Endothelial cell of umbilical vein (primary cell): ENCODE results near the gene CDH20. TPM values are rescaled to one million over a fixed set of nuclear protein-coding genes. Genes with fewer than 3 reads are reported as not detected.

Experiments used
- BruUV-seq: library from RNA; stranded (reverse); fragments of 400-500 nt; replicated peaks from 2 replicates; lab custom pipeline; 2021; lab: Mats Ljungman, UMichigan
- CTCF ChIA-PET: fragments of 300-600, 350-600 bp; sonication (Branson Sonifier 250); formaldehyde crosslinking; loops from one replicate; lab custom pipeline; 2021; ENCODE audit warnings: antibody characterized with exemption, inconsistent platforms; lab: Charles Lee
- POLR2A ChIA-PET: fragments of 300-600, 350-600 bp; sonication (Branson Sonifier 250); formaldehyde crosslinking; loops from one replicate; lab custom pipeline; 2021; ENCODE audit warnings: antibody characterized with exemption, inconsistent platforms; lab: Charles Lee
- DNase-seq: peaks from one replicate; pipeline ENCODE4 v3.0.0-alpha.2; 2011; ENCODE audit warnings: low read depth, low spot score
- FAIRE-seq: peaks from 2 replicates; lab custom pipeline; 2011; peaks lifted over from hg19 to GRCh38; lab: Jason Lieb, UNC
- H2AFZ ChIP-seq: 2 replicates; pipeline ENCODE4 v1.6.0; 2012; ENCODE audit warnings: low read depth, low read length, control low read depth, inconsistent platforms
- H3K27ac ChIP-seq: 2 replicates; pipeline ENCODE4 v1.5.1; 2011; ENCODE audit warnings: low read depth, mild to moderate bottlenecking, control low read depth, low read length, moderate library complexity; ENCODE audit not compliant: insufficient read depth
- H3K27me3 ChIP-seq, 2 experiments: 2 replicates each; pipeline versions ENCODE4 v1.6.0 to v1.6.1; 2011; ENCODE audit warnings: low read length in 2 of 2, mixed read lengths in 1 of 2; ENCODE audit not compliant: control insufficient read depth in 2 of 2, insufficient read depth in 2 of 2
- H3K36me3 ChIP-seq, 2 experiments: 2 replicates in 1 of 2; 3 replicates in 1 of 2; pipeline ENCODE4 v1.5.1; 2011; ENCODE audit warnings: low read length in 2 of 2, mild to moderate bottlenecking in 1 of 2, moderate library complexity in 1 of 2; ENCODE audit not compliant: control insufficient read depth in 2 of 2, insufficient read depth in 2 of 2; ENCODE audit errors: extremely low read depth in 1 of 2
- H3K4me1 ChIP-seq: 3 replicates; pipeline ENCODE4 v1.5.1; 2011; ENCODE audit warnings: mild to moderate bottlenecking, low read length; ENCODE audit not compliant: control insufficient read depth, insufficient read depth; ENCODE audit errors: extremely low read depth
- H3K4me2 ChIP-seq: 2 replicates; pipeline ENCODE4 v1.6.1; 2011; ENCODE audit warnings: low read length, control low read depth, mixed read lengths; ENCODE audit not compliant: insufficient read depth
- H3K4me3 ChIP-seq, 3 experiments: fragments of 200-600 bp in 1 of 3; sonication (generic), shearing (Covaris generic) in 1 of 3; replicated peaks in 1 of 3; 2 replicates each; pipeline ENCODE4 v1.5.1; 2011 to 2016; ENCODE audit warnings: control low read depth in 3 of 3, low read length in 3 of 3, mild to moderate bottlenecking in 2 of 3, inconsistent platforms in 1 of 3, low read depth in 1 of 3, moderate library complexity in 1 of 3; ENCODE audit not compliant: insufficient read depth in 1 of 3
- H3K79me2 ChIP-seq: 2 replicates; pipeline ENCODE4 v1.6.0; 2012; ENCODE audit warnings: low read length, inconsistent platforms; ENCODE audit not compliant: control insufficient read depth, insufficient read depth
- H3K9ac ChIP-seq: replicated peaks from 2 replicates; pipeline ENCODE3; 2011; ENCODE audit warnings: low read length, control low read depth; ENCODE audit not compliant: insufficient read depth; ENCODE audit errors: extremely low read depth
- H3K9me1 ChIP-seq: replicated peaks from 3 replicates; pipeline ENCODE4 v1.6.0; 2011; ENCODE audit warnings: mild to moderate bottlenecking, low read length; ENCODE audit not compliant: control insufficient read depth, insufficient read depth; ENCODE audit errors: extremely low read depth
- H3K9me3 ChIP-seq: replicated peaks from 2 replicates; pipeline ENCODE4 v1.5.1; 2012; ENCODE audit warnings: low read length, inconsistent platforms; ENCODE audit not compliant: control insufficient read depth, insufficient read depth
- H4K20me1 ChIP-seq: replicated peaks from 2 replicates; pipeline ENCODE3; 2011; ENCODE audit warnings: mild to moderate bottlenecking, low read length; ENCODE audit not compliant: control insufficient read depth, insufficient read depth; ENCODE audit errors: extremely low read depth
- EZH2 ChIP-seq: IDR thresholded peaks from 2 replicates; pipeline ENCODE4 v1.6.1; 2012; ENCODE audit warnings: borderline replicate concordance, low read depth, mild to moderate bottlenecking, moderate library complexity, low read length, inconsistent platforms; ENCODE audit not compliant: severe bottlenecking
- FOS ChIP-seq: IDR thresholded peaks from 2 replicates; pipeline ENCODE4 v1.6.1; 2011; ENCODE audit warnings: mild to moderate bottlenecking, low read length, moderate library complexity, borderline replicate concordance; ENCODE audit not compliant: insufficient read depth
- GATA2 ChIP-seq: IDR thresholded peaks from 2 replicates; pipeline ENCODE4 v1.7.0; 2011; ENCODE audit warnings: low read depth, mild to moderate bottlenecking, moderate library complexity, mixed read lengths, low read length; ENCODE audit not compliant: insufficient read length, insufficient read depth
- JUN ChIP-seq: IDR thresholded peaks from 2 replicates; pipeline ENCODE4 v1.6.1; 2011; ENCODE audit warnings: borderline replicate concordance, low read depth; ENCODE audit not compliant: insufficient read length, insufficient read depth
- MYC ChIP-seq: IDR thresholded peaks from one replicate; pipeline ENCODE4 v1.6.1; 2011; ENCODE audit warnings: mild to moderate bottlenecking, low read depth, low read length
- POLR2A ChIP-seq: IDR thresholded peaks from 2 replicates; pipeline ENCODE4 v1.6.1; 2012; ENCODE audit warnings: low read depth, mild to moderate bottlenecking, control low read depth, low read length
- POLR2AphosphoS5 ChIP-seq: IDR thresholded peaks from 2 replicates; pipeline ENCODE4 v1.6.1; 2012; ENCODE audit warnings: low read depth, mild to moderate bottlenecking, control low read depth, low read length, moderate library complexity; ENCODE audit not compliant: insufficient read depth
- dilution Hi-C: fragments of 300-500 bp; cut with MboI; formaldehyde crosslinking; loops from one replicate; pipeline ENCODE4 v1.15.0; 2019; ENCODE audit warnings: low sequenced_read_pairs; ENCODE audit not compliant: extremely low pct_ligation_motif_present
- intact Hi-C: fragments of 100-400 bp; cut with micrococcal nuclease; formaldehyde crosslinking; loops from one replicate; pipeline ENCODE4 v1.10.0; 2022
- polyA plus RNA-seq, 4 experiments: library from polyadenylated mRNA; depleted of rRNA in 3 of 4; stranded (reverse) in 3 of 4; unstranded in 1 of 4; fragments of >200 nt; gene quantifications; 2 replicates each; pipeline versions ENCODE4 v1.2.1 to v1.2.3, GENCODE V29; 2011 to 2012; ENCODE audit warnings: missing spikeins in 1 of 4
- total RNA-seq: library from RNA; stranded (reverse); gene quantifications from 2 replicates; pipeline ENCODE4 v1.2.3, GENCODE V29; 2021
- TF ChIP-seq, protein P1 (sequence below), 2 donors: IDR thresholded peaks; 1 replicate in 1 of 2; 2 replicates in 1 of 2; pipeline ENCODE4 v1.5.1; 2011; ENCODE audit warnings: low read length in 2 of 2, mild to moderate bottlenecking in 2 of 2, moderate library complexity in 2 of 2, control low read depth in 1 of 2, inconsistent platforms in 1 of 2, low read depth in 1 of 2; ENCODE audit not compliant: insufficient read depth in 1 of 2; ENCODE audit errors: extremely low read depth in 1 of 2
- TF ChIP-seq, protein P2 (sequence below): IDR thresholded peaks from 2 replicates; pipeline ENCODE4 v1.6.1; 2011; ENCODE audit not compliant: insufficient read depth, insufficient read length

Gene CDH20
- total and polyA plus RNA-seq, 2 donors (not counting 3 experiments of a cell fraction or from before 2014, with no cell fraction given): not detected

DNA sequence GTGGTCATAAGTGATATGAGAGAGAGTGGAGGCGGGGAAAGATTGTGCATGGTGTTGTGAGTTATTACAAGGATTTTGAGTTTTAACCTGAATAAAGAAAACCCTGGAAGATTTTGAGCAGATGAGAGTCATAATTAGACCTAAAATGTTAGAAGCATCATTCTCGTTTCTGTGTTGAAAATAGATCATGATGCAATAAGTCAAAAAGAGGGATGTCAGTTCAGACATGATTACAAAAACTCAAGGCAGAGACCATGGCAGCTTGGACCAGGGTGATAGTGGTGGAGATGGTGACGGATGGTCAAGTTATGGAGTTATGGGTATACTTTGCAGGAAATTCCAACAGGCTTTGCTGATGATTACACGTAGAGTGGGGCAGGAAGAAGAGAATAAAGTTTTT is 267.2 kb downstream of the CDH20 start:
- Histone ChIP-seq H4K20me1 (no peaks in the 10 kb centered on the region), H2AFZ (peak overlapping the region; percentile 27), H3K4me3 (no peak overlapping the region), H3K27ac (no peak overlapping the region), H3K79me2 (peaks cover 2% of the 10 kb centered on the region), H3K4me2 (no peak overlapping the region), H3K9me1 (no peaks in the 10 kb centered on the region), H3K36me3 (no peaks in the 10 kb centered on the region), H3K27me3 (no peaks in the 10 kb centered on the region), H3K9ac (no peak overlapping the region), H3K9me3 (no peaks in the 10 kb centered on the region), H3K4me1 (peaks cover 55% of the 10 kb centered on the region)
- DNase-seq (no peak), FAIRE-seq (no peak)
- BruUV-seq: no TSS peak
- CTCF ChIA-PET: interaction anchor here (0.8 to 2.2 kb wide), 4 partner anchors 11 to 438 kb away, joined by 3 to 18 read pairs (median 6); no protein-coding TSS in a partner anchor
- dilution Hi-C loops (no loop called here), intact Hi-C loops (loop anchor here (10.0 kb wide), 1 partner anchor 734 kb away; no protein-coding TSS in a partner anchor)
- POLR2A ChIA-PET: no interaction called here
- TF ChIP-seq, protein P1, sequence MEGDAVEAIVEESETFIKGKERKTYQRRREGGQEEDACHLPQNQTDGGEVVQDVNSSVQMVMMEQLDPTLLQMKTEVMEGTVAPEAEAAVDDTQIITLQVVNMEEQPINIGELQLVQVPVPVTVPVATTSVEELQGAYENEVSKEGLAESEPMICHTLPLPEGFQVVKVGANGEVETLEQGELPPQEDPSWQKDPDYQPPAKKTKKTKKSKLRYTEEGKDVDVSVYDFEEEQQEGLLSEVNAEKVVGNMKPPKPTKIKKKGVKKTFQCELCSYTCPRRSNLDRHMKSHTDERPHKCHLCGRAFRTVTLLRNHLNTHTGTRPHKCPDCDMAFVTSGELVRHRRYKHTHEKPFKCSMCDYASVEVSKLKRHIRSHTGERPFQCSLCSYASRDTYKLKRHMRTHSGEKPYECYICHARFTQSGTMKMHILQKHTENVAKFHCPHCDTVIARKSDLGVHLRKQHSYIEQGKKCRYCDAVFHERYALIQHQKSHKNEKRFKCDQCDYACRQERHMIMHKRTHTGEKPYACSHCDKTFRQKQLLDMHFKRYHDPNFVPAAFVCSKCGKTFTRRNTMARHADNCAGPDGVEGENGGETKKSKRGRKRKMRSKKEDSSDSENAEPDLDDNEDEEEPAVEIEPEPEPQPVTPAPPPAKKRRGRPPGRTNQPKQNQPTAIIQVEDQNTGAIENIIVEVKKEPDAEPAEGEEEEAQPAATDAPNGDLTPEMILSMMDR (IDR thresholded peaks at IDR 0.05; ENCODE audit: extremely low read depth in 1 of 2, insufficient read depth in 1 of 2, low read depth in 1 of 2, low read length in 2 of 2): no peak
- TF ChIP-seq JUN: no peak
- no peak for TF ChIP-seq POLR2A
- TF ChIP-seq, protein P2, sequence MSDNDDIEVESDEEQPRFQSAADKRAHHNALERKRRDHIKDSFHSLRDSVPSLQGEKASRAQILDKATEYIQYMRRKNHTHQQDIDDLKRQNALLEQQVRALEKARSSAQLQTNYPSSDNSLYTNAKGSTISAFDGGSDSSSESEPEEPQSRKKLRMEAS: no peak
- TF ChIP-seq GATA2: no peak
- no peak for TF ChIP-seq FOS
- no peak for TF ChIP-seq POLR2AphosphoS5
- no peak for TF ChIP-seq MYC
- TF ChIP-seq EZH2: no peak
